A549 treated with CpdA at 1 μM for 4 hours (cell line): Measurements from ENCODE around the gene TMEM205. TPM values are rescaled to one million over a fixed set of nuclear protein-coding genes. Genes with fewer than 3 reads are reported as not detected.

Source experiments
- total RNA-seq: library from RNA; stranded (reverse); fragments of 200-300 nt; extraction: Qiagen RNA extraction; gene quantifications from 5 replicates; pipeline ENCODE4 v1.2.3, GENCODE V29; 2022; ENCODE audit warnings: low read depth

TMEM205 gene
- total RNA-seq, result 93.6 to 128 TPM (median 112 TPM) in 5 replicates

GRCh38 chr19:11346104-11346940 lies at the start of gene TMEM205, which contains the start of gene CCDC159:
Gene TMEM205 (minus strand): TSS chr19:11346268. CDS start chr19:11345619, 649 bp downstream.
Gene CCDC159 (plus strand): TSS chr19:11346519. CDS start chr19:11346607, 88 bp downstream.

DNA sequence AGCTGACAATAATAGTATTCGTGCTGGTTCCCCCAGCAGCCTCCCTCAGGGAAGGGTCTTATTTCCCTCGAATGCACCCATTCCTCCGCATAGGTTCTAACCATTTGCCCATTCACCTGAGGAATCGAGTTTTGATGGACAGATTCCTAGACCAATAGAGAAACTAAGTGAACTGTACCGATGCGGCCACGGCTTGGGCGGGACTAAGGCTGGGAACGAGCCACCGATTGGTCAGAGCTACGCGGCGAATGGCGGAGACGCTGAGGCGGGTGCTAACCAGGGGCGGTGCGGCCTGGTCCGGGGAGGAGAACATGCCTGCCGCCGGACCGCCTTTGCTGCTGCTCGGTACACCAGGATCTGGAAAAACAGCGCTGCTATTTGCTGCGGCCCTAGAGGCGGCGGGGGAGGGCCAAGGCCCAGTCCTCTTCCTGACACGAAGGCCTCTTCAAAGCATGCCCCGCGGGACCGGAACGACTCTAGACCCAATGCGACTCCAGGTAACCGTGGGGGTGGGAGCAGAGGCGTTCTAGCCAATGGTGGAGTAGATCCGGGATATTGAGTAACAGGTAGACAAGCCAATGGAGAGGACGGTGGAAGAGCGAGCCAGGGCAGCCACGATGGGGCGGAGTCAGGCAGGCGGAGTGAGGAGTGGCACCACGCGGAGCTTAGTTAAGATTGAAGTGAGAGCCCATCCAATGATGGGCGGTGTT lies 28.5 kb upstream of the TMEM205 start, which contains the start of gene SWSAP1:
Gene SWSAP1 (plus strand): TSS at position 234 of the 710 bp plus-strand sequence. CDS start 15 bp downstream, at position 249.

GRCh38 chr19:11355160-11356073 lies 9.3 kb upstream of the TMEM205 start, which contains the start of gene PLPPR2:
Gene PLPPR2 (plus strand): TSS chr19:11355432. CDS start chr19:11357674, 2,242 bp downstream.

DNA sequence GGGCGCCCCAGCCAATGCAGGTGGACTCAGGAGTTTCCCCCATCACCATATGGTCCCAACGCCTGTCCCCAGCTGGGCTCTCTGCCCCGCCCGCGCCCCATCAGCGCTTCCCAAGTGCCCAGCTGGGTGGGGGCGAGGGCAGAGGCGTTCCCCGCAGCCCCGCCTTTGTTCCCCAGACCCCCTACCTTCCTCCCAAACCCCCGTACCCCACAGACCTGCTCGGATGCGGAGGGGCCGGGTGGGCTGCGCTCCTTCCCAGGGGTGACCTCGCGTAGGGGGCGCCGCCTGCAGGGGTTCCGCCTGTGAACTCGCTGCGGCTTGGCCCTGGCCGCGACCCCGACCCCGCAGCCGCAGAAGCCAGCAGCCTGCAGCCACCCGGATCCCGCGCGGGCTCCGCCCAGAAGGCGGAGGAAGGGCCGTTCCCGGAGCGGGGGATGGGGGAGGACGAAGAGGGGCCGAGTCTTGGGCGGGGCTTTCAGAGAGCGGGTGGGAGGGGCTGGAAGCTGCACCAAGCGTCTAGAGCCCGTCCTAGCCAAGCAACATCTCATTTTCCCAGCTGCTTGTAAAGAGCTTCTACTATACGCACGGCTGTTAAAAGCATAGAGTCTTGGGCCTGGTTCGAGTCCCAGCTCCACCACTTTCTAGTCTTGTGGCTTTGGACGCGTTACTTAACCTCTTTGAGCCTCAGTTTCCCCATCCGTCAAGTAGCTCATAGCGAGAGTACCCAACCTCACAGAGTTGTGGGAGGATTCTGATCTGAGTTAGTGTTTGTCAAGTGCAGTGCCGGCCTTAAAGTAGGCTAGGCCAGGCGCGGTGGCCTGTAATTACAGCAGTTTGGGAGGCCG lies 6.6 kb downstream of the TMEM205 start, which contains the start of gene RAB3D:
Gene RAB3D (minus strand): TSS at position 404 of the 845 bp plus-strand sequence. CDS start 2,258 bp downstream, outside the sequence.

GRCh38 chr19:11295665-11296245 lies 50.3 kb downstream of the TMEM205 start, which contains the start of gene TSPAN16:
Gene TSPAN16 (plus strand): TSS chr19:11296160. CDS start chr19:11296298, 138 bp downstream.

Other genes with a start within 250 kb of the TMEM205 start
- 9.8 to 13.8 TPM (median 12.4 TPM) in 5 replicates for gene SPC24, start 190.5 kb downstream of the TMEM205 start, total RNA-seq
- 26.5 to 40.8 TPM (median 35.1 TPM) in 5 replicates for gene KANK2, start 148.7 kb downstream of the TMEM205 start, total RNA-seq
- gene ANGPTL8, start 106.6 kb downstream of the TMEM205 start, total RNA-seq, result not detected in 5 replicates
- 7.9 to 10.9 TPM (median 8.3 TPM) in 5 replicates for gene DOCK6, start 83.7 kb downstream of the TMEM205 start, total RNA-seq
- gene TSPAN16, start 50.1 kb downstream of the TMEM205 start, total RNA-seq, result not detected in 5 replicates
- 2.4 to 3.5 TPM (median 3.0 TPM) in 5 replicates for gene RAB3D, start 6.6 kb downstream of the TMEM205 start, total RNA-seq
- 4.3 to 5.6 TPM (median 5.5 TPM) in 5 replicates for gene CCDC159, start 251 bp upstream of the TMEM205 start, total RNA-seq
- gene PLPPR2, start 9.2 kb upstream of the TMEM205 start, total RNA-seq, result 6.8 to 10.4 TPM (median 10.3 TPM) in 5 replicates
- 1.3 to 2.7 TPM (median 2.3 TPM) in 5 replicates for gene SWSAP1, start 28.4 kb upstream of the TMEM205 start, total RNA-seq
- 3.5 to 5.7 TPM (median 5.1 TPM) in 5 replicates for gene EPOR, start 38.0 kb upstream of the TMEM205 start, total RNA-seq
- gene RGL3, start 73.0 kb upstream of the TMEM205 start, total RNA-seq, result 1.3 to 2.4 TPM (median 1.8 TPM) in 5 replicates
- gene ODAD3, start 88.9 kb upstream of the TMEM205 start, total RNA-seq, result 0.87 to 1.4 TPM (median 1.1 TPM) in 5 replicates
- 251 to 271 TPM (median 263 TPM) in 5 replicates for gene PRKCSH, start 89.4 kb upstream of the TMEM205 start, total RNA-seq
- gene ELAVL3, start 134.8 kb upstream of the TMEM205 start, total RNA-seq, result 0.07 to 0.19 TPM (median 0.13 TPM) in 4 of 5 replicates, not detected in the other
- gene ZNF653, start 159.6 kb upstream of the TMEM205 start, total RNA-seq, result 4.1 to 5.9 TPM (median 5.4 TPM) in 5 replicates
- gene ECSIT, start 182.9 kb upstream of the TMEM205 start, total RNA-seq, result 30.6 to 37.0 TPM (median 32.2 TPM) in 5 replicates
- 0.23 to 0.60 TPM (median 0.53 TPM) in 5 replicates for gene CNN1, start 192.6 kb upstream of the TMEM205 start, total RNA-seq
- gene ELOF1, start 213.0 kb upstream of the TMEM205 start, total RNA-seq, result 91.9 to 124 TPM (median 109 TPM) in 5 replicates
- 0.10 to 0.33 TPM (median 0.24 TPM) in 4 of 5 replicates, not detected in the other for gene ACP5, start 231.4 kb upstream of the TMEM205 start, total RNA-seq